K562 (cell line): ENCODE measurements around the gene GGCT. TPM values are rescaled to one million over a fixed set of nuclear protein-coding genes. Genes with fewer than 3 reads are reported as not detected.

Experiments used
- CREBBP ChIP-seq: IDR thresholded peaks from one replicate; pipeline ENCODE4 v1.6.1; 2012; ENCODE audit warnings: low read depth, mild to moderate bottlenecking, control low read depth, inconsistent platforms, low read length
- CTBP1 ChIP-seq: fragments of 450-650 bp; IDR thresholded peaks from 2 replicates; pipeline ENCODE4 v1.6.1; 2016; ENCODE audit warnings: borderline replicate concordance
- DPF2 ChIP-seq: fragments of 450-650 bp; IDR thresholded peaks from 2 replicates; pipeline ENCODE4 v1.6.1; 2016
- EWSR1 ChIP-seq: fragments of 450-650 bp; IDR thresholded peaks from 2 replicates; pipeline ENCODE4 v1.6.1; 2018; ENCODE audit warnings: borderline replicate concordance, mild to moderate bottlenecking, low read depth, moderate library complexity; ENCODE audit not compliant: partially characterized antibody
- HLTF ChIP-seq: fragments of 450-650 bp; IDR thresholded peaks from 2 replicates; pipeline ENCODE4 v1.6.1; 2016
- HOXB6 ChIP-seq: fragments of 250-450 bp; sonication (Bioruptor Pico); IDR thresholded peaks from 2 replicates; pipeline ENCODE4 v1.5.1; 2022; ENCODE audit warnings: mild to moderate bottlenecking, borderline replicate concordance
- IFI16 ChIP-seq: fragments of 250-450 bp; sonication (Bioruptor Pico); IDR thresholded peaks from 2 replicates; pipeline ENCODE4 v2.1.2; 2022; ENCODE audit warnings: mild to moderate bottlenecking, inconsistent platforms
- NCOA4 ChIP-seq: fragments of 450-650 bp; IDR thresholded peaks from 2 replicates; pipeline ENCODE4 v1.6.1; 2018; ENCODE audit warnings: mild to moderate bottlenecking; ENCODE audit not compliant: partially characterized antibody
- NR0B1 ChIP-seq: fragments of 450-650 bp; IDR thresholded peaks from one replicate; pipeline ENCODE4 v1.6.1; 2018; ENCODE audit warnings: mild to moderate bottlenecking, moderate library complexity; ENCODE audit not compliant: partially characterized antibody
- RBM39 ChIP-seq: fragments of 200-400 bp; formaldehyde crosslinking; optimal IDR thresholded peaks from 2 replicates; pipeline ENCODE3; 2018; ENCODE audit warnings: low read depth, low read length
- REST ChIP-seq, 2 experiments: fragments of 450-650 bp; formaldehyde crosslinking in 1 of 2; IDR thresholded peaks; 2 replicates each; pipeline versions ENCODE4 v1.4.0 to v1.6.1; 2014 to 2020; ENCODE audit warnings: mild to moderate bottlenecking in 2 of 2, borderline replicate concordance in 1 of 2, low read depth in 1 of 2
- RHOXF2B ChIP-seq: fragments of 250-450 bp; sonication (Bioruptor Pico); conservative IDR thresholded peaks from 2 replicates; pipeline ENCODE4 v1.5.1; 2021
- SAFB2 ChIP-seq: fragments of 200-400 bp; formaldehyde crosslinking; IDR thresholded peaks from 2 replicates; pipeline ENCODE4 v1.6.1; 2018; ENCODE audit warnings: borderline replicate concordance, low read length, low read depth, moderate library complexity; ENCODE audit not compliant: severe bottlenecking
- TBP ChIP-seq: optimal IDR thresholded peaks from 2 replicates; pipeline ENCODE3; 2011; ENCODE audit warnings: low read depth, low read length, improper control_type of control experiment
- YY1 ChIP-seq, 3 experiments: IDR thresholded peaks; 2 replicates each; pipeline ENCODE4 v1.6.1; 2011; ENCODE audit warnings: low read length in 2 of 3, mild to moderate bottlenecking in 2 of 3, moderate library complexity in 2 of 3, borderline replicate concordance in 1 of 3, control low read depth in 1 of 3, low read depth in 1 of 3; ENCODE audit not compliant: insufficient read depth in 3 of 3, insufficient replicate concordance in 2 of 3, control insufficient read depth in 1 of 3, insufficient read length in 1 of 3; ENCODE audit errors: extremely low read depth in 1 of 3
- ZNF766 ChIP-seq: fragments of 200-800 bp; sonication (Bioruptor generic); conservative IDR thresholded peaks from 2 replicates; pipeline ENCODE4 v1.6.1; 2016; ENCODE audit warnings: missing genetic modification characterization, missing compliant biosample characterization
- polyA plus RNA-seq, 8 experiments: library from polyadenylated mRNA; depleted of rRNA in 4 of 8; stranded (reverse) in 5 of 8; unstranded in 3 of 8; fragments of >200 nt; fragmentation: Nextera tagmentation in 2 of 8; fragmentation: Illumina TruSeq in 1 of 8; extraction: Ambion mirVana in 2 of 8; extraction: Trizol in 1 of 8; gene quantifications; 2 replicates each; pipeline versions ENCODE4 v1.2.1 to v1.2.3, GENCODE V29; 2011 to 2014; ENCODE audit warnings: inconsistent platforms in 1 of 8, missing spikeins in 1 of 8
- total RNA-seq, 7 experiments: library from RNA; depleted of rRNA in 6 of 7; stranded (reverse); fragments of >200 nt in 6 of 7; fragmentation: Illumina TruSeq in 2 of 7; extraction: Trizol in 2 of 7; gene quantifications; 2 replicates each; pipeline versions ENCODE4 v1.2.1 to v1.2.3, GENCODE V29; 2011 to 2021; ENCODE audit warnings: low replicate concordance in 1 of 7
- TF ChIP-seq, protein P1 (sequence below): sonication (generic); formaldehyde crosslinking; IDR thresholded peaks from 2 replicates; pipeline ENCODE4 v1.8.0; 2022; ENCODE audit warnings: missing genetic modification reagents, mild to moderate bottlenecking, moderate library complexity, borderline replicate concordance

The GGCT gene
- total and polyA plus RNA-seq, 9 of the 15 experiments (the other 6 are each of a cell fraction or from before 2014, with no cell fraction given) = 79.0 to 349 (median 136) TPM

DNA sequence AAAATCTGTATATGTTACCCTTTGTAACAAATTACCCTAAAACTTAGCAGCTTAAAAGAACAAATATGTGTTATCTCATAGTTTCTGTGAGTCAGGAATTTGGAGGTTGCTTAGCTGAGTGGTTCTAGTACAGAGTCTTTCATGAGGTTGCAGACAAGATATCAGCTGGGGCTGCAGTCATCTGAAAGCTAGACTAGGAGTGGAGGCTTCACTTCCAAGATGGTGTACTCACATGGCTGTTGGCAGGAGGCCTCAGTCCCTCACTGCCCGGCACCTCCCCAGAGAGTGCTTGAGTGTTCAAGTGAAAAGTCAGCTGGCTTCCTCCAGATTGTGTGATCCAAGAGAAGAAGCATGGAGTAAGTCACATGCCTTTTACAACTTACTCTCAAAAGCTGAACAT is 16.9 kb upstream of the GGCT start (continued):
- TF ChIP-seq REST (IDR thresholded peaks at IDR 0.05; ENCODE audit: borderline replicate concordance) (no peak), REST (CRISPR knock-in tag; IDR thresholded peaks at IDR 0.05; ENCODE audit: low read depth) (no peak), DPF2 (no peak), TBP (no peak), RHOXF2B (CRISPR knock-in tag) (no peak), ZNF766 (CRISPR knock-in tag) (peak; percentile 87), HLTF (no peak), EWSR1 (no peak), CTBP1 (no peak), IFI16 (CRISPR knock-in tag) (no peak), NCOA4 (no peak), YY1 (IDR thresholded peaks at IDR 0.05; ENCODE audit: borderline replicate concordance in 1 of 3, control insufficient read depth in 1 of 3, extremely low read depth in 1 of 3, insufficient read depth in 3 of 3, insufficient read length in 1 of 3, insufficient replicate concordance in 2 of 3, low read depth in 1 of 3, low read length in 2 of 3) (peak in 1 of 3 experiments; percentile 10), CREBBP (no peak), NR0B1 (no peak), RBM39 (no peak), HOXB6 (CRISPR knock-in tag) (no peak), SAFB2 (no peak)
- TF ChIP-seq, protein P1, sequence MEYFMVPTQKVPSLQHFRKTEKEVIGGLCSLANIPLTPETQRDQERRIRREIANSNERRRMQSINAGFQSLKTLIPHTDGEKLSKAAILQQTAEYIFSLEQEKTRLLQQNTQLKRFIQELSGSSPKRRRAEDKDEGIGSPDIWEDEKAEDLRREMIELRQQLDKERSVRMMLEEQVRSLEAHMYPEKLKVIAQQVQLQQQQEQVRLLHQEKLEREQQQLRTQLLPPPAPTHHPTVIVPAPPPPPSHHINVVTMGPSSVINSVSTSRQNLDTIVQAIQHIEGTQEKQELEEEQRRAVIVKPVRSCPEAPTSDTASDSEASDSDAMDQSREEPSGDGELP (CRISPR knock-in tag) = peak; percentile 56; the same call in 1 of the 2 replicates
